ENCODE data around the gene EYS.

GRCh38 chr6:65701325-65701724 lies 5.7 kb downstream of the EYS start:
- TF ChIP-seq E4F1 (CRISPR knock-in tag; IDR thresholded peaks at IDR 0.05; ENCODE audit: borderline replicate concordance) = no peak
- no peak for TF ChIP-seq MAZ (CRISPR knock-in tag; conservative IDR thresholded peaks at IDR 0.05 in 1 of 2, IDR thresholded peaks at IDR 0.05 in 1 of 2)
- TF ChIP-seq CTCF (IDR thresholded peaks at IDR 0.05 in 2 of 3, conservative IDR thresholded peaks at IDR 0.05 in 1 of 3; ENCODE audit: insufficient read depth in 2 of 3, low read depth in 1 of 3, low read length in 3 of 3) = no peak
- no peak for TF ChIP-seq CUX1 (CRISPR knock-in tag; IDR thresholded peaks at IDR 0.05)
- no peak for TF ChIP-seq ZBTB49 (CRISPR knock-in tag; IDR thresholded peaks at IDR 0.05; ENCODE audit: borderline replicate concordance)
- TF ChIP-seq ATF7 (IDR thresholded peaks at IDR 0.05) = no peak
- no peak for TF ChIP-seq REST (IDR thresholded peaks at IDR 0.05; ENCODE audit: borderline replicate concordance)
- TF ChIP-seq REST (CRISPR knock-in tag; IDR thresholded peaks at IDR 0.05; ENCODE audit: low read depth) = no peak
- TF ChIP-seq GATA2 (CRISPR knock-in tag; IDR thresholded peaks at IDR 0.05) = no peak
- no peak for TF ChIP-seq CBFB (CRISPR knock-in tag; IDR thresholded peaks at IDR 0.05)
- no peak for TF ChIP-seq SAP30 (IDR thresholded peaks at IDR 0.05; ENCODE audit: borderline replicate concordance, insufficient read depth, low read depth, low read length, poor library complexity, severe bottlenecking)
- TF ChIP-seq ATF1 (CRISPR knock-in tag; IDR thresholded peaks at IDR 0.05) = no peak
- no peak for TF ChIP-seq ATF1 (tag; IDR thresholded peaks at IDR 0.05)
- no peak for TF ChIP-seq SRSF7 (optimal IDR thresholded peaks at IDR 0.05; ENCODE audit: low read depth, low read length)
